KBM-7 (cell line): ENCODE results near the gene MBTPS1.

ENCODE experiments used
- DNase-seq: peaks from one replicate; pipeline ENCODE4 v3.0.0-alpha.2; 2015
- in situ Hi-C: fragments of 300-500 bp; cut with MboI; formaldehyde crosslinking; loops from 2 replicates; pipeline ENCODE4 v1.14.3; 2020; ENCODE audit warnings: low sequenced_read_pairs, low pct_unique_long_range_greater_than_20kb, mixed read lengths

The MBTPS1 gene

DNA sequence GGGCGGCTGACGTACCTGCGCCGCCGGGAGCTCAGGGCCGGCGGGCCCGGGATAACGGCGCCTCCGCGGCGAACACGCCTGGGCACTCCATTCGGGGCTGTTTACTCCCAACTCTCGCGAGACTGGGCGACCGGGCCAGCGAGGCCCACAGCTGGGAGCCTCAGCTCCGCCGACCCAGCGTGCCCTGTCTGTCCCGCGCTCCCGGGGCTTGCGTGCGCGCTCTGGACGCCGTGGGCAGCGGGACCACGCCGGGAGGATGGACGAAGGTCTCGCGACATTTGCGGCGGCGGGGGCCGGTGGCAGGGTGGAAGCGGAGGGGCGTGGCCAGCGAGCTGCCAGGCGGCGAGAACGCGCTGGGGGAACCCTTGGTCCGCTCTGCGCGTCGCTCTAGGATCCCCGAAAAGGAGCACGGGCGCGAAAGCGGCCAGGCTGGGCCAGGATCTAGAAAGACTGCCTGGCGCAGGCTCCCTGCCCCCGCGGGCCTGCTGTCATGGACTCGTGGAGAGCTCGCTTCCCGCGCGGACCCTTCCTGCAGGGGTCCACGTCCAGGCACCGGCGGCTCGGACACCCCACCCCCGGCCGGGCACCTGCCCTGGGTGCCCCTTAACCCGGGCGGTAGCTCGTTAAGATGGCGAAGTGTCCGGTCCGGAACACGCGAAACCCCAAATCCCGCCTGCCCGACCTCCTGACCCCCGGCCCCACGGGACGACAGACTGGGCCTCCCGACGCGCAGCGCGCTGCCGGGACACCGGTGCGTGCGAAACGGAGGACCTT lies at the start of gene MBTPS1:
MBTPS1 (minus strand) TSS at position 223 of the 774 bp plus-strand sequence. CDS start 15,159 bp downstream, outside the sequence.
- DNase-seq = peak; percentile 96
- in situ Hi-C loops = no loop called here

GRCh38 chr16:84165746-84166145 lies 49.0 kb upstream of the MBTPS1 start:
- no peak for DNase-seq
- in situ Hi-C loops = no loop called here

DNA sequence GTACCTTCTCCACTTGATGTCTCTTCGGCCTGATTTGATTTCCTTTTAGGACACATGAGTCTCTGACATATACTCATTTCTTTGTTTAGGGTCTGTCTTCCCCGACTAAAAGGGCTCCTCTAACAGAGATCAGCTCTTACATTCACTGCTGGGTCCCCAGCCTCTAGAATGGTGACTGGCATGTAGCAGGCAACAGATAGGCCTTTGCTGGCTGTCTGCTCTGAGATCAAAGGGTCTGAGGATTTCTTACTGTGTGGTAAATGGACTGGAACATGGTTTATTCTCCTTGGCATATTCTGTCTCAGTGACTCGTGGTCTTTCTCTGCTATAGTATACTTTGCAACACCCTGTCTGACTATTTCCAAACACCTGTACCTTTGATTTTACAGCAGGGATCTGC lies 45.1 kb upstream of the MBTPS1 start:
- DNase-seq = no peak
- in situ Hi-C loops = no loop called here

DNA sequence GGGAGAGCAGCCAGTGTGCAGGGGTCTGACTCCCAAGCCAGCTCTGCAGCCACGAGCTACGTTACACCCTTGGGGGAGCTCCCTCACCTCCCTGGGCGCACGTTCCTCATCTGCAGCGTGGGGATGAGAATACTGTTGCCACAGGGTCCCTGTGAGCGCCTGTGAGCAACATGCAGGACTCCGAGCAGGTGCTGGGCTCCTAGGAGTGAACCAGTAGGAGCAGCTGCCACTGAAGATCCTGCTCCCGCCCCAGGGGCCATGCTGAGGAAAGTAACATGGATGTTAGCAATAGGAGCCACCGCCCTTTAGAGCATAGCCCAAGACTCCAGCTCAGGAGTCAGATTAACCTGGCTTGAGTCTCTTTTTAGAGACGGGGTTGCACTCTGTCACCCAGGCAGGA lies 44.3 kb upstream of the MBTPS1 start:
- in situ Hi-C loops = no loop called here
- no peak for DNase-seq

- DNase-seq = no peak
- in situ Hi-C loops = no loop called here
Observed at GRCh38 chr16:84159800-84160199, 43.1 kb upstream of the MBTPS1 start.

- in situ Hi-C loops = no loop called here
- no peak for DNase-seq
Observed at GRCh38 chr16:84159007-84159406, 42.3 kb upstream of the MBTPS1 start.

- no peak for DNase-seq
- in situ Hi-C loops = no loop called here
Observed at GRCh38 chr16:84156342-84156784, 39.6 kb upstream of the MBTPS1 start.

- in situ Hi-C loops = no loop called here
- DNase-seq = no peak
Observed at GRCh38 chr16:84155771-84156170, 39.0 kb upstream of the MBTPS1 start.

DNA sequence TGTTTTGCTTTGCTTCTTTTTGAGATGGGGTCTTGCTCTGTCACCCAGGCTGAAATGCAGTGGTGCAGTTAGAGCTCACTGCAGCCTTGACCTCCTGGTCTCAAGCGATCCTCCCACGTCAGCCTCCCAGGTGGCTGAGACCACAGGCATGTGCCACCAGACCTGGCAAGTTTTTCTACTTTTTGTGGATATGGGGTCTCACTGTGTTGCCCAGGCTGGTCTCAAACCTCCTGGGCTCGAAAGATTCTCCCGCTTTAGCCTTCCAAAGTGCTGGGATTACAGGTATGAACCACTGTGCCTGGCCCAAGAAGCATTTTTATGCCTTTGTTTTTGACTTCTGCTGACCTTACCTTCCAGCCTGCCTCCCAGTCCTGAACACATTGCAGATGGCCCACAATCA lies 38.5 kb upstream of the MBTPS1 start:
- no peak for DNase-seq
- in situ Hi-C loops = no loop called here

DNA sequence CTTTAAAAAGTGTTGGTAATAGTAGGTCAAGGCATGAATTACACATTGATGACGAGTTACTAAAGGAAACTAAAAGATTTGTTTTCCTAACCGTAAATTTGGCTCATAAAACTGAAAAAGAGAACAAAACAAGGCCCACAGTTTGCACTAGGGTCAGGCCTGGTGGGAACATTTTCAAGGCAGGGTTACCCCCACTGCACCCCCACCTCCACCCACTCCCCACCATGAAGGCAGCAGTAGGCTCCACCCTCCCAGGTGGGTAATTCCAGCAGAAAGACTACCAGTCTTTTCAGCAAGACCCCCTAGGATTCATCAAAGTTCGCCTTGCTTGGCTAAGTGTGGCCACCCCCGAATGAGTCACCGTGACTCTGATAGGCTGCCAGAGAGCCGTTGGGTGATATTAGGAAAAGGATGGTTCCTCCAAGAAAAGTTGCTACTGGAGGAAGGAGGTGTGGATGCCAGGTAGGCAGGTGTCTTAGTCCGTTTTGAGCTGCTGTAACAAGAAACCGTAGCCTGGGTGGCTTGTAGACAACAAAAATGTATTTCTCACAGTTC lies 37.0 kb upstream of the MBTPS1 start:
- in situ Hi-C loops = no loop called here
- no peak for DNase-seq

DNA sequence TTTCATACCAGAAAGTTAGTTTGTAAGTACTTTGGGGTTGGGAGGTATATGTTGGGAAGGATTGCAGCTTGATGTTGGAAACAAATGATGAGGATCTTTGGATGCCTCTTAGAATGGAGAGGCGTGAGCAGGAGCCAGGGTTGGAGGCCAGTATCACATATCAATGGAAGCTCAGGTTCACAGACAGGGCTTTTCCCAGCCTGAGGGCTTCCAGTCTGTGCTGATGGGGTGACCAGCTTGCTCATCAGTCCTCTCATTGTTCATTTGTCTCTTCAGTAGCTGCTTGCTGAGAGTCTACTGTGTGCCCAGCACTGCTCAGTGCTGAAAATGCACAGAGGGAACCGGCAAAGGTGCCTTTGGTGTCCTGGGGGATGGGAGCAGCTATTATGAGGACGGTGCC lies 34.2 kb upstream of the MBTPS1 start:
- in situ Hi-C loops = no loop called here
- no peak for DNase-seq

GRCh38 chr16:84144859-84145639 lies 28.3 kb upstream of the MBTPS1 start, which contains the start of the genes DNAAF1 and HSDL1:
TSS of gene DNAAF1 (plus strand) at chr16:84145308. CDS start at chr16:84145441, 133 bp downstream.
TSS of gene HSDL1 (minus strand) at chr16:84145177. CDS start at chr16:84131321, 13,856 bp downstream.
- DNase-seq = peak; percentile 86
- in situ Hi-C loops = no loop called here

GRCh38 chr16:84144209-84144858 lies 27.6 kb upstream of the MBTPS1 start:
- peak; percentile 36 for DNase-seq
- in situ Hi-C loops = no loop called here

DNA sequence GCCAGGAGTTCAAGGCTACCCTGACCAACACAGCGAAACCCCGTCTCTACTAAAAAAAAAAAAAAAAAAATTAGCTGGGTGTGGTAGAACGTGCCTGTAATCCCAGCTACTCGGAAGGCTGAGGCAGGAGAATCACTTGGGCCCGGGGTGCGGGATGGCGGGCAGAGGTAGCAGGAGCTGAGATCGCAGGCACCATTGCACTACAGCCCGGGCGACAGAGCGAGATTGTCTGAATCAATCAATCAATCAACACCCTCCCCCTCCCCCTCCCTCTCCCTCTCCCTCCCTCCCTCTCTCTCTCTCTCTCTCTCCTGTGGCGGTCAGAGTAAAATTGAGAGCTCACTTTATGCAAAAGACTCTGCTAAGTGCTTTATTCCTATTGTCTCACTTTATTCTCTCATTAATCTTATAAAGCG lies 27.1 kb upstream of the MBTPS1 start:
- in situ Hi-C loops = no loop called here
- DNase-seq = no peak

- DNase-seq = no peak
- in situ Hi-C loops = no loop called here
Observed at GRCh38 chr16:84143081-84143480, 26.3 kb upstream of the MBTPS1 start.

DNA sequence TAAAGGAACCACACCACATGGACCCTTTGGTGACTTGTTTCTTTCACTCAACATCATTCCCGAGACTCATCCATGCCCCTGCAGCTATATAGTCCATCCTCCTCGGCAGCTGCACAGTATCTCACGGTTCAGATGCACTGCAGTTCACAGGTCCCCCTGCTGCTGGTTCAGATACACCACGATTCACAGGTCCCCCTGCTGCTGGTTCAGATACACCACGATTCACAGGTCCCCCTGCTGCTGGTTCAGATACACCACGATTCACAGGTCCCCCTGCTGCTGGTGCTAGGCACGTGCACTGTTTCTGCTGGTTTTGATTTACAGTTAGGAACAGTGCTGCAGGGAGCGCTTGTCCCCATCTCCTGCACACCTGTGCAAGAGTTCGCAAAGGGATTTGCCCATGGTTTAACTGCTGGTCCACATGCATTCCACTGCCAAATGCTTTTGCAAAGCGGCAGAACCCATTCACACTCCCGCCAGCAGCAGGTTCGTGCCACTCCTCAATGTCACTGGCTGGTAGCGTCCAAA lies 24.5 kb upstream of the MBTPS1 start:
- in situ Hi-C loops = no loop called here
- DNase-seq = no peak

DNA sequence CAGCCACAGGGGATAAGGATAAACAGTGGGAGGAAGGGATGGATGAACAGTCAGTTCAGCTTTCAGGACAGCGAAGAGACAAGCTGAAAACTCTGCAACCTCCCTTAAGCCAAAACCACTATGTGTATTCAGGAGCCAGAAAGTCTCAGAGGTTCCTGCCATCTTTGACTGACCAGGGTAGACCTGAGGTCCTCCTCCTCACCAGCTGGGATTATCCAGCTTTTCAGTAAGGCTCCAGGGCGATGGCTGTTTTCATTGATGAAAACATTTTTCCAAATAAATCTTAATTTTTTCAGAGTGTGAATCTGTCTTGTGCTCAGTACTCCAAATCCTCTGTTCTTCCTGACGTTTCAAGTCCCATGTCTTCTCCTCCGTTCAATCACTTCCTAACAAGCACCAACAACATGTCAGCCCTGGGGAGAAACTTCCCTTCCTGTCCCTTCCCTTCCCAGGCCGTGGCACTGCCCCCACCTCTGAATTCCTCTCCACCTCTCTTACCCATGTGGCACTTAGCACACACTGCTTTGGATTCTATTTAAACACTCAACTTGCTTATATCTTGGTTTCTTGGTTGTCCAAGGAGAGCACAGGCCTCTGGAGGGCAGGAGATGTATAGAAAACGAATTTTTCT lies 23.0 kb upstream of the MBTPS1 start:
- in situ Hi-C loops = no loop called here
- no peak for DNase-seq

DNA sequence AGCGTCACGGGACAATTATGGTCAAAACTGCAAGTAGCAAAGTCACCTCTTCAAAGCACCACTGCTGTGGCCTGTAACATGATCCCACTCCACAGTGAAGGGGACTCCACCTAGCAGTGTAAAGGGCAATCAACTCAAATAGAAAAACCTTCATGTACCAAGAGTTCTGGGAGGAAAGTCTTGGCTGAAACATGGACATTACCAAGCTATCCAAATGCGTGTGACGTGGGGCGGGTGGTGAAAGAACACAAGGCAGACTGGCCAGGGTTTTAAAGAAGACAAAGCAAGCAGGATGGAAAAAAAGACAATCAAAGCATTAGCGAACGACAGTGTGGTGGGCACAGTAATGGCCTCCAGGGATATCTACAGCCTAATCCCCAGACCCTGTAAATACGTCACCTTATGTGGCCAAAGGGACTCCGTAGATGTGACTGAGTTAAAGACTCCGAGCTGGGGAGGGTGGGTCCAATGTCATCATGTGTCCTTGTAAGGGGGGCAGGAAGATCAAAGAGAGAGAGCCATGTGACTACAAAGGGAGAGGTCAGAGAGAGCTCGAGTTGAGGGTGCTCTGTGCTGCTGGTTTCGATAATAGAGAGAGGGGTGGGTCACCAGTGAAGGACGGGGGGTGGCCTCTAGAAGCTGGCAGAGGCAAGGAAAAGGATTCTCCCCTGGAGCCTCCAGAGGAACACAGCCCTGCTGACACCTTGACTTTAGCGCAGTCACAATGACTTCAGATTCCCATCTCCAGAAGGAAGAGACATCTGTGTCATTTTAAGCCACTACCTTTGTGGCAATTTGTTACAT lies 22.3 kb upstream of the MBTPS1 start:
- peak; percentile 51 for DNase-seq

More for the DNA sequence above, 22.3 kb upstream of the MBTPS1 start:
- in situ Hi-C loops = no loop called here
